B cell (primary cell): ENCODE results near the gene TMEM18. TPM values are rescaled to one million over a fixed set of nuclear protein-coding genes. Genes with fewer than 3 reads are reported as not detected.

Experiments
- ATAC-seq: fragments of 200-7000 bp; cut with Tn5 transposase; one replicate; pipeline ENCODE4 v1.10.0; 2021; ENCODE audit warnings: low read depth, mild to moderate bottlenecking, moderate number of reproducible peaks, moderate library complexity
- CTCF ChIA-PET: fragments of 350-600 bp; sonication (Branson Sonifier 250); formaldehyde crosslinking; loops from one replicate; lab custom pipeline; 2021; ENCODE audit warnings: antibody characterized with exemption, inconsistent platforms; lab: Charles Lee
- POLR2A ChIA-PET: fragments of 350-600 bp; sonication (Branson Sonifier 250); formaldehyde crosslinking; loops from one replicate; lab custom pipeline; 2021; ENCODE audit warnings: antibody characterized with exemption; lab: Charles Lee
- DNase-seq: peaks from one replicate; pipeline ENCODE4 v3.0.0; 2013
- H2AFZ ChIP-seq: 2 replicates; pipeline ENCODE4 v1.6.1; 2012; ENCODE audit warnings: mild to moderate bottlenecking, low read depth, low read length; ENCODE audit not compliant: insufficient read depth, poor library complexity, severe bottlenecking
- H3K27ac ChIP-seq, 2 donors: 1 replicate in 1 of 2; 2 replicates in 1 of 2; pipeline ENCODE4 v1.5.1; 2012 to 2013; ENCODE audit warnings: low read length in 2 of 2, mild to moderate bottlenecking in 2 of 2, moderate library complexity in 1 of 2
- H3K27me3 ChIP-seq, 4 experiments: fragments of 200-600 bp in 1 of 4; sonication (generic) in 1 of 4; replicated peaks in 1 of 4; 1 replicate in 2 of 4; 2 replicates in 2 of 4; pipeline versions ENCODE4 v1.6.1 to v1.7.0; 2013 to 2016; ENCODE audit warnings: low read length in 3 of 4, mild to moderate bottlenecking in 2 of 4, mixed read lengths in 1 of 4, moderate library complexity in 1 of 4; ENCODE audit not compliant: insufficient read depth in 4 of 4, control insufficient read depth in 3 of 4; ENCODE audit errors: control extremely low read depth in 1 of 4
- H3K36me3 ChIP-seq, 2 experiments: replicated peaks in 1 of 2; 1 replicate in 1 of 2; 2 replicates in 1 of 2; pipeline versions ENCODE4 v1.6.1 to v1.7.1; 2013; ENCODE audit warnings: low read length in 1 of 2; ENCODE audit not compliant: insufficient read depth in 2 of 2, control insufficient read depth in 1 of 2; ENCODE audit errors: control extremely low read depth in 1 of 2, extremely low read depth in 1 of 2
- H3K4me1 ChIP-seq, 2 donors: fragments of 200-600 bp in 1 of 2; sonication (generic) in 1 of 2; 1 replicate in 1 of 2; 2 replicates in 1 of 2; pipeline versions ENCODE4 v1.5.1 to v1.6.1; 2013 to 2017; ENCODE audit warnings: low read length in 2 of 2; ENCODE audit not compliant: control insufficient read depth in 2 of 2, insufficient read depth in 2 of 2
- H3K4me2 ChIP-seq: replicated peaks from 2 replicates; pipeline ENCODE3; 2012; ENCODE audit warnings: mild to moderate bottlenecking, low read depth, low read length; ENCODE audit not compliant: poor library complexity, severe bottlenecking
- H3K4me3 ChIP-seq, 5 experiments: fragments of 200-600 bp in 1 of 5; sonication (generic) in 1 of 5; 1 replicate in 3 of 5; 2 replicates in 2 of 5; pipeline versions ENCODE4 v1.5.1 to v1.7.0; 2011 to 2016; ENCODE audit warnings: low read length in 4 of 5, mild to moderate bottlenecking in 4 of 5, low read depth in 2 of 5, control low read depth in 1 of 5, moderate library complexity in 1 of 5; ENCODE audit not compliant: insufficient read depth in 1 of 5; ENCODE audit errors: control extremely low read depth in 1 of 5, extremely low read depth in 1 of 5
- H3K79me2 ChIP-seq: fragments of 200-600 bp; sonication (generic); one replicate; pipeline ENCODE4 v1.6.0; 2016; ENCODE audit warnings: low read length; ENCODE audit not compliant: control insufficient read depth, insufficient read depth
- H3K9ac ChIP-seq: fragments of 200-600 bp; sonication (generic); 2 replicates; pipeline ENCODE4 v1.6.1; 2017; ENCODE audit warnings: mild to moderate bottlenecking, low read length, moderate library complexity
- H3K9me3 ChIP-seq, 3 donors: one replicate each; pipeline versions ENCODE4 v1.6.1 to v1.7.1; 2013; ENCODE audit warnings: low read length in 2 of 3; ENCODE audit not compliant: control insufficient read depth in 2 of 3, insufficient read depth in 1 of 3; ENCODE audit errors: control extremely low read depth in 1 of 3
- H4K20me1 ChIP-seq: 2 replicates; pipeline ENCODE4 v1.6.0; 2012; ENCODE audit warnings: mild to moderate bottlenecking, low read length; ENCODE audit not compliant: insufficient read depth, control insufficient read depth, poor library complexity, severe bottlenecking
- H3K27ac Mint-ChIP-seq: one replicate; pipeline ENCODE4 v1.8.0; 2021; ENCODE audit warnings: mixed read lengths
- H3K27me3 Mint-ChIP-seq: one replicate; pipeline ENCODE4 v1.8.0; 2021; ENCODE audit warnings: mixed read lengths
- H3K4me1 Mint-ChIP-seq: one replicate; pipeline ENCODE4 v1.8.0; 2021; ENCODE audit warnings: mixed read lengths
- H3K4me3 Mint-ChIP-seq: one replicate; pipeline ENCODE4 v1.8.0; 2021; ENCODE audit warnings: mixed read lengths
- H3K9me3 Mint-ChIP-seq: one replicate; pipeline ENCODE4 v1.8.0; 2022; ENCODE audit warnings: mixed read lengths; ENCODE audit not compliant: insufficient read depth
- EZH2 ChIP-seq: IDR thresholded peaks from 2 replicates; pipeline ENCODE4 v1.6.1; 2012; ENCODE audit warnings: borderline replicate concordance, low read depth, mild to moderate bottlenecking, moderate library complexity, low read length; ENCODE audit not compliant: insufficient read depth, poor library complexity, severe bottlenecking
- WGBS: methylation state at CpG from one replicate; pipeline ENCODE4 v1.1.5; 2013; ENCODE audit warnings: missing lambda C conversion rate; ENCODE audit not compliant: insufficient coverage; 5-methylcytosine and 5-hydroxymethylcytosine counted together
- intact Hi-C: fragments of 100-400 bp; cut with micrococcal nuclease; formaldehyde crosslinking; loops from one replicate; pipeline ENCODE4 v1.10.0; 2022
- polyA plus RNA-seq: library from polyadenylated mRNA; depleted of rRNA; stranded (reverse); fragments of >200 nt; gene quantifications from 2 replicates; pipeline ENCODE4 v1.2.3, GENCODE V29; 2012
- total RNA-seq, 2 donors: library from RNA; stranded (reverse); fragments of 120-200 nt in 1 of 2; gene quantifications; 1 replicate in 1 of 2; 2 replicates in 1 of 2; pipeline versions ENCODE4 v1.2.3 to v1.2.4, GENCODE V29; 2013 to 2022
- TF ChIP-seq, protein P1 (sequence below): fragments of 200-600 bp; IDR thresholded peaks from one replicate; pipeline ENCODE4 v1.8.0; 2022; ENCODE audit warnings: antibody characterized with exemption, mild to moderate bottlenecking

The TMEM18 gene
- total and polyA plus RNA-seq, 2 donors (not counting 1 experiment from before 2014, with no cell fraction given), result 14.4 to 38.5 TPM

DNA sequence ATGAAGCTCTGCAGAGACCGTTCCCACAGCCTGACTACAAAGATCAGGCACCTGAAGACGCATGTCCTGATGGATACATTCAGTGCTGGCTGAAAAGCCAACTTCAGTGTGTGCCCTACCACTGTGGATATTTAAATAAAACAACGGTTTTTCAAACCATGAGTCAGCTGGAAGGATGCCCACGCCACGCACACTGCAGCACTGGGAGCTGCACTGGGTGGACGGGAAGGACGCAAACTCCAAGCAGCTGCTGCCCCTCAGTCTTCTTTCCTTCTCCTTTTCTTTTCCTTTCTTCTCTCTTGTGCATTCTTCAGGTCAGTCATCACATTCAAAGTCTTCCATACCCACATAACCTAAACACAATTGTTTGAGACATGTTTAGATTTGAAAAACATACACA lies 7.9 kb downstream of the TMEM18 start:
- peaks cover 23% of the 10 kb centered on the region for H4K20me1 ChIP-seq
- no peak overlapping the region for H3K9ac ChIP-seq
- Mint-ChIP-seq H3K27ac (no peak overlapping the region), H3K4me1 (peaks cover 23% of the 10 kb centered on the region), H3K4me3 (no peak overlapping the region), H3K27me3 (no peaks in the 10 kb centered on the region), H3K9me3 (peaks cover 12% of the 10 kb centered on the region)
- 97% methylated on average over 7 of the region's 7 CpGs for WGBS
- ChIA-PET CTCF (interaction anchor here (0.9 kb wide), 1 partner anchor 28 kb away, joined by 3 read pairs; no protein-coding TSS in a partner anchor), POLR2A (no interaction called here)
- H2AFZ ChIP-seq, result no peak overlapping the region
- H3K79me2 ChIP-seq, result peaks cover 20% of the 10 kb centered on the region
- H3K27ac ChIP-seq, result no peak overlapping the region
- H3K4me1 ChIP-seq, result peaks cover 4 to 16% of the 10 kb centered on the region in 2 donors
- H3K4me3 ChIP-seq, result no peak overlapping the region
- TF ChIP-seq, protein P1, sequence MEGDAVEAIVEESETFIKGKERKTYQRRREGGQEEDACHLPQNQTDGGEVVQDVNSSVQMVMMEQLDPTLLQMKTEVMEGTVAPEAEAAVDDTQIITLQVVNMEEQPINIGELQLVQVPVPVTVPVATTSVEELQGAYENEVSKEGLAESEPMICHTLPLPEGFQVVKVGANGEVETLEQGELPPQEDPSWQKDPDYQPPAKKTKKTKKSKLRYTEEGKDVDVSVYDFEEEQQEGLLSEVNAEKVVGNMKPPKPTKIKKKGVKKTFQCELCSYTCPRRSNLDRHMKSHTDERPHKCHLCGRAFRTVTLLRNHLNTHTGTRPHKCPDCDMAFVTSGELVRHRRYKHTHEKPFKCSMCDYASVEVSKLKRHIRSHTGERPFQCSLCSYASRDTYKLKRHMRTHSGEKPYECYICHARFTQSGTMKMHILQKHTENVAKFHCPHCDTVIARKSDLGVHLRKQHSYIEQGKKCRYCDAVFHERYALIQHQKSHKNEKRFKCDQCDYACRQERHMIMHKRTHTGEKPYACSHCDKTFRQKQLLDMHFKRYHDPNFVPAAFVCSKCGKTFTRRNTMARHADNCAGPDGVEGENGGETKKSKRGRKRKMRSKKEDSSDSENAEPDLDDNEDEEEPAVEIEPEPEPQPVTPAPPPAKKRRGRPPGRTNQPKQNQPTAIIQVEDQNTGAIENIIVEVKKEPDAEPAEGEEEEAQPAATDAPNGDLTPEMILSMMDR, result no peak
- TF ChIP-seq EZH2, result no peak
- no peak for ATAC-seq
- no peaks in the 10 kb centered on the region for H3K27me3 ChIP-seq
- no peak for DNase-seq
- H3K4me2 ChIP-seq, result no peak overlapping the region
- intact Hi-C loops, result no loop called here
- peaks cover 3 to 68% of the 10 kb centered on the region in 2 experiments for H3K36me3 ChIP-seq
- peaks cover 0 to 18% (median 13%) of the 10 kb centered on the region in 3 donors for H3K9me3 ChIP-seq

- no peak for TF ChIP-seq EZH2
- TF ChIP-seq, protein P1, result no peak
- Mint-ChIP-seq H3K27me3 (no peaks in the 10 kb centered on the region), H3K27ac (no peak overlapping the region), H3K4me3 (no peak overlapping the region), H3K4me1 (peaks cover 11% of the 10 kb centered on the region), H3K9me3 (peaks cover 12% of the 10 kb centered on the region)
- H3K9ac ChIP-seq, result no peak overlapping the region
- H3K4me3 ChIP-seq, result no peak overlapping the region
- H3K79me2 ChIP-seq, result peaks cover 11% of the 10 kb centered on the region
- peaks cover 0 to 21% (median 13%) of the 10 kb centered on the region in 3 donors for H3K9me3 ChIP-seq
- no peaks in the 10 kb centered on the region for H3K27me3 ChIP-seq
- no peak for DNase-seq
- intact Hi-C loops, result no loop called here
- POLR2A ChIA-PET, result no interaction called here
- H2AFZ ChIP-seq, result no peak overlapping the region
- CTCF ChIA-PET, result no interaction called here
- no peak for ATAC-seq
- H3K36me3 ChIP-seq, result peaks cover 8 to 75% of the 10 kb centered on the region in 2 experiments
- H3K4me2 ChIP-seq, result no peak overlapping the region
- peaks cover under 1 to 12% of the 10 kb centered on the region in 2 donors for H3K4me1 ChIP-seq
- 82% methylated on average over 1 of the region's 3 CpGs for whole genome bisulfite sequencing
- H4K20me1 ChIP-seq, result peaks cover 12% of the 10 kb centered on the region
- no peak overlapping the region for H3K27ac ChIP-seq
Observed at GRCh38 chr2:668000-668398, 9.2 kb downstream of the TMEM18 start.
